Progenitor cell of endocrine pancreas (in vitro differentiated cells): ENCODE measurements around the gene GRID2. TPM values are rescaled to one million over a fixed set of nuclear protein-coding genes. Genes with fewer than 3 reads are reported as not detected.
A peak's percentile ranks its signal among the peaks of the same experiment; 100 is the strongest.

Experiments
- DNase-seq: peaks from one replicate; pipeline ENCODE4 v3.0.0; 2021; ENCODE audit warnings: low spot score; ENCODE audit not compliant: unreplicated experiment
- H3K27ac Mint-ChIP-seq: 2 replicates; pipeline ENCODE4 v1.8.0; 2021; ENCODE audit warnings: mild to moderate bottlenecking, moderate library complexity, mixed read lengths
- H3K27me3 Mint-ChIP-seq: 2 replicates; pipeline ENCODE4 v1.8.0; 2021; ENCODE audit warnings: mixed read lengths
- H3K36me3 Mint-ChIP-seq: 2 replicates; pipeline ENCODE4 v1.8.0; 2022; ENCODE audit warnings: mixed read lengths; ENCODE audit not compliant: insufficient read depth
- H3K4me1 Mint-ChIP-seq: 2 replicates; pipeline ENCODE4 v1.8.0; 2021; ENCODE audit warnings: low read depth, mixed read lengths
- H3K4me3 Mint-ChIP-seq: 2 replicates; pipeline ENCODE4 v1.8.0; 2021; ENCODE audit warnings: low read depth, mild to moderate bottlenecking, moderate library complexity, mixed read lengths
- H3K9me3 Mint-ChIP-seq: 2 replicates; pipeline ENCODE4 v1.8.0; 2021; ENCODE audit warnings: low read depth, mixed read lengths
- CTCF ChIP-seq: fragments of 200-600 bp; sonication (generic); IDR thresholded peaks from one replicate; pipeline ENCODE4 v1.5.0; 2021; ENCODE audit warnings: antibody characterized with exemption, mild to moderate bottlenecking; ENCODE audit not compliant: unreplicated experiment
- total RNA-seq: library from RNA; stranded (reverse); gene quantifications from 2 replicates; pipeline ENCODE4 v1.2.1, GENCODE V29; 2021

The GRID2 gene
- total RNA-seq, 1 donor from 2014 or later: 0.69 TPM

GRCh38 chr4:92994727-92995126 is 691.0 kb downstream of the GRID2 start:
- DNase-seq: no peak
- Mint-ChIP-seq H3K9me3 (no peaks in the 10 kb centered on the region), H3K27ac (peak overlapping the region; percentile 24), H3K27me3 (no peaks in the 10 kb centered on the region), H3K36me3 (no peaks in the 10 kb centered on the region), H3K4me1 (peaks cover 28% of the 10 kb centered on the region), H3K4me3 (no peak overlapping the region)
- TF ChIP-seq CTCF: no peak

GRCh38 chr4:92996533-92996932 is 692.8 kb downstream of the GRID2 start:
- Mint-ChIP-seq H3K36me3 (no peaks in the 10 kb centered on the region), H3K9me3 (no peaks in the 10 kb centered on the region), H3K27me3 (no peaks in the 10 kb centered on the region), H3K4me1 (peaks cover 24% of the 10 kb centered on the region), H3K27ac (no peak overlapping the region), H3K4me3 (no peak overlapping the region)
- DNase-seq: no peak
- TF ChIP-seq CTCF: no peak

- Mint-ChIP-seq H3K4me1 (no peaks in the 10 kb centered on the region), H3K4me3 (no peak overlapping the region), H3K27me3 (no peaks in the 10 kb centered on the region), H3K27ac (no peak overlapping the region), H3K9me3 (no peaks in the 10 kb centered on the region), H3K36me3 (no peaks in the 10 kb centered on the region)
- DNase-seq: no peak
- no peak for TF ChIP-seq CTCF
These were observed 697.1 kb downstream of the GRID2 start for GRCh38 chr4:93000910-93001309.

GRCh38 chr4:93002240-93002639 is 698.5 kb downstream of the GRID2 start:
- no peaks in the 10 kb centered on the region for H3K36me3 Mint-ChIP-seq
- H3K4me1 Mint-ChIP-seq: no peaks in the 10 kb centered on the region
- TF ChIP-seq CTCF: no peak
- H3K4me3 Mint-ChIP-seq: no peak overlapping the region
- no peaks in the 10 kb centered on the region for H3K27me3 Mint-ChIP-seq
- no peak overlapping the region for H3K27ac Mint-ChIP-seq
- DNase-seq: no peak
- H3K9me3 Mint-ChIP-seq: no peaks in the 10 kb centered on the region

- H3K36me3 Mint-ChIP-seq: no peaks in the 10 kb centered on the region
- no peak overlapping the region for H3K4me3 Mint-ChIP-seq
- DNase-seq: no peak
- H3K4me1 Mint-ChIP-seq: no peaks in the 10 kb centered on the region
- H3K27me3 Mint-ChIP-seq: no peaks in the 10 kb centered on the region
- no peak for TF ChIP-seq CTCF
- H3K27ac Mint-ChIP-seq: peak overlapping the region; percentile 43
- no peaks in the 10 kb centered on the region for H3K9me3 Mint-ChIP-seq
These were observed 712.6 kb downstream of the GRID2 start for GRCh38 chr4:93016350-93016749.

GRCh38 chr4:93018243-93018642 is 714.5 kb downstream of the GRID2 start:
- Mint-ChIP-seq H3K4me1 (no peaks in the 10 kb centered on the region), H3K36me3 (no peaks in the 10 kb centered on the region), H3K27me3 (no peaks in the 10 kb centered on the region), H3K4me3 (no peak overlapping the region), H3K27ac (no peak overlapping the region), H3K9me3 (no peaks in the 10 kb centered on the region)
- no peak for TF ChIP-seq CTCF
- no peak for DNase-seq
